K562 (cell line): ENCODE results near the gene TPD52L1. TPM values are rescaled to one million over a fixed set of nuclear protein-coding genes. Genes with fewer than 3 reads are reported as not detected.

ENCODE experiments used
- ATAC-seq: fragments of 200-7000 bp; cut with Tn5 transposase; 3 replicates; pipeline ENCODE4 v1.9.1; 2020; ENCODE audit warnings: moderate library complexity
- BruUV-seq: library from RNA; stranded (reverse); fragments of 400-500 nt; replicated peaks from 2 replicates; lab custom pipeline; 2021; lab: Mats Ljungman, UMichigan
- CTCF ChIA-PET: fragments of 300-600 bp; formaldehyde crosslinking; extraction: SDS; loops from one replicate; lab custom pipeline; 2021; ENCODE audit warnings: low intra/inter-chr PET ratio; lab: Yijun Ruan, JAX
- POLR2A ChIA-PET: fragments of 300-600, 350-650 bp; sonication (Branson Sonifier 250); formaldehyde crosslinking; extraction: SDS; loops from one replicate; lab custom pipeline; 2021; ENCODE audit warnings: antibody characterized with exemption, inconsistent platforms; lab: Yijun Ruan, JAX
- DNase-seq, 4 experiments: peaks; one replicate each; pipeline versions ENCODE4 v3.0.0 to v3.0.0-alpha.2; 2011 to 2018; ENCODE audit warnings: low spot score in 3 of 4, mixed read lengths in 3 of 4; ENCODE audit errors: extremely low read depth in 1 of 4
- FAIRE-seq: peaks from 2 replicates; lab custom pipeline; 2011; peaks lifted over from hg19 to GRCh38; lab: Jason Lieb, UNC
- H2AFZ ChIP-seq: 2 replicates; pipeline ENCODE4 v1.6.0; 2011; ENCODE audit warnings: low read depth, low read length, control low read depth, inconsistent platforms
- H3K27ac ChIP-seq: fragments of 200-600 bp; 3 replicates; pipeline ENCODE4 v1.8.0; 2011; ENCODE audit warnings: low read depth, mild to moderate bottlenecking, control low read depth, inconsistent platforms, low read length, moderate library complexity, mixed read lengths; ENCODE audit errors: extremely low read depth
- H3K27me3 ChIP-seq, 2 experiments: fragments of 300-600 bp in 1 of 2; 2 replicates in 1 of 2; 3 replicates in 1 of 2; pipeline versions ENCODE4 v1.6.0 to v1.8.0; 2011; ENCODE audit warnings: inconsistent platforms in 2 of 2, low read length in 2 of 2, mild to moderate bottlenecking in 1 of 2, mixed read lengths in 1 of 2, moderate library complexity in 1 of 2; ENCODE audit not compliant: control insufficient read depth in 2 of 2, insufficient read depth in 2 of 2
- H3K36me3 ChIP-seq: fragments of 300-600 bp; 3 replicates; pipeline ENCODE4 v1.8.0; 2011; ENCODE audit warnings: mild to moderate bottlenecking, low read length, inconsistent platforms; ENCODE audit not compliant: control insufficient read depth, insufficient read depth
- H3K4me1 ChIP-seq, 2 experiments: fragments of 200-600 bp in 1 of 2; replicated peaks in 1 of 2; 2 replicates in 1 of 2; 3 replicates in 1 of 2; pipeline versions ENCODE4 v1.5.1 to v1.8.0; 2011; ENCODE audit warnings: inconsistent platforms in 2 of 2, low read length in 2 of 2, mild to moderate bottlenecking in 1 of 2, mixed read lengths in 1 of 2, moderate library complexity in 1 of 2; ENCODE audit not compliant: control insufficient read depth in 2 of 2, insufficient read depth in 2 of 2
- H3K4me2 ChIP-seq: 2 replicates; pipeline ENCODE4 v1.6.1; 2011; ENCODE audit warnings: low read length, control low read depth, inconsistent platforms, mixed read lengths; ENCODE audit not compliant: insufficient read depth
- H3K4me3 ChIP-seq: fragments of 200-600 bp; sonication (generic), shearing (Covaris generic); 2 replicates; pipeline ENCODE4 v1.5.1; 2016; ENCODE audit warnings: control low read depth, inconsistent platforms
- H3K79me2 ChIP-seq: fragments of 200-600 bp; 3 replicates; pipeline ENCODE4 v1.8.0; 2011; ENCODE audit warnings: low read length, inconsistent platforms; ENCODE audit not compliant: control insufficient read depth, insufficient read depth
- H3K9ac ChIP-seq, 2 experiments: 2 replicates each; pipeline versions ENCODE4 v1.6.0 to v1.6.1; 2011; ENCODE audit warnings: low read depth in 2 of 2, low read length in 2 of 2, control low read depth in 1 of 2, inconsistent platforms in 1 of 2, mild to moderate bottlenecking in 1 of 2, mixed read lengths in 1 of 2; ENCODE audit not compliant: insufficient read depth in 1 of 2
- H3K9me1 ChIP-seq: one replicate; pipeline ENCODE4 v1.6.0; 2011; ENCODE audit warnings: inconsistent platforms, mild to moderate bottlenecking, low read length, moderate library complexity; ENCODE audit not compliant: control insufficient read depth, insufficient read depth
- H3K9me3 ChIP-seq: replicated peaks from 2 replicates; pipeline ENCODE4 v1.5.1; 2011; ENCODE audit warnings: low read depth, low read length, inconsistent platforms; ENCODE audit not compliant: control insufficient read depth, insufficient read depth
- H4K20me1 ChIP-seq: replicated peaks from 2 replicates; pipeline ENCODE4 v1.6.1; 2011; ENCODE audit warnings: low read length, inconsistent platforms, mixed read lengths; ENCODE audit not compliant: control insufficient read depth, insufficient read depth
- BRCA1 ChIP-seq, 2 experiments: fragments of 450-650 bp in 1 of 2; sonication (generic) in 1 of 2; formaldehyde crosslinking in 1 of 2; IDR thresholded peaks; 2 replicates each; pipeline versions ENCODE4 v1.5.0 to v1.6.1; 2017 to 2020; ENCODE audit warnings: mild to moderate bottlenecking in 1 of 2, missing genetic modification reagents in 1 of 2
- CSDE1 ChIP-seq, 2 experiments: fragments of 450-650 bp; IDR thresholded peaks; 2 replicates each; pipeline ENCODE4 v1.6.1; 2016; ENCODE audit warnings: mild to moderate bottlenecking in 1 of 2
- E2F8 ChIP-seq: fragments of 450-650 bp; IDR thresholded peaks from 2 replicates; pipeline ENCODE4 v1.7.1; 2018; ENCODE audit warnings: mild to moderate bottlenecking, low read depth; ENCODE audit not compliant: partially characterized antibody
- EP400 ChIP-seq: fragments of 450-650 bp; IDR thresholded peaks from 2 replicates; pipeline ENCODE4 v1.6.1; 2017; ENCODE audit warnings: antibody characterized with exemption, mild to moderate bottlenecking, moderate library complexity
- FOXA3 ChIP-seq, 2 experiments: fragments of 450-650 bp in 1 of 2; sonication (generic) in 1 of 2; formaldehyde crosslinking; IDR thresholded peaks in 1 of 2; conservative IDR thresholded peaks in 1 of 2; 2 replicates each; pipeline versions ENCODE4 v1.4.0 to v1.8.0; 2020 to 2022; ENCODE audit warnings: mild to moderate bottlenecking in 2 of 2, missing genetic modification reagents in 1 of 2
- HIVEP1 ChIP-seq: fragments of 250-450 bp; sonication (Bioruptor Pico); IDR thresholded peaks from 2 replicates; pipeline ENCODE4 v1.4.0; 2020; ENCODE audit warnings: mild to moderate bottlenecking
- HMG20B ChIP-seq: fragments of 250-450 bp; sonication (Bioruptor Pico); IDR thresholded peaks from 2 replicates; pipeline ENCODE4 v1.5.0; 2021; ENCODE audit warnings: mild to moderate bottlenecking
- JUNB ChIP-seq: fragments of 450-650 bp; formaldehyde crosslinking; conservative IDR thresholded peaks from 2 replicates; pipeline ENCODE4 v1.4.0; 2020; ENCODE audit warnings: mild to moderate bottlenecking
- MEF2A ChIP-seq: IDR thresholded peaks from 2 replicates; pipeline ENCODE4 v1.6.1; 2011; ENCODE audit warnings: low read depth, mild to moderate bottlenecking, low read length, moderate library complexity; ENCODE audit not compliant: control insufficient read depth
- PCBP1 ChIP-seq: fragments of 200-400 bp; formaldehyde crosslinking; IDR thresholded peaks from 2 replicates; pipeline ENCODE4 v1.6.1; 2018; ENCODE audit warnings: mild to moderate bottlenecking, low read depth, low read length; ENCODE audit not compliant: poor library complexity, severe bottlenecking
- POLR2AphosphoS5 ChIP-seq: IDR thresholded peaks from 2 replicates; pipeline ENCODE4 v1.6.1; 2011; ENCODE audit warnings: mild to moderate bottlenecking, low read depth, low read length, moderate library complexity; ENCODE audit not compliant: control insufficient read depth, insufficient read depth
- TEAD2 ChIP-seq: fragments of 450-650 bp; IDR thresholded peaks from 2 replicates; pipeline ENCODE4 v1.6.1; 2016; ENCODE audit warnings: missing genetic modification characterization, control low read depth, missing compliant biosample characterization
- ZFP36 ChIP-seq: fragments of 150-350 bp; IDR thresholded peaks from 2 replicates; pipeline ENCODE4 v1.6.1; 2018; ENCODE audit warnings: low read length, low read depth; ENCODE audit not compliant: partially characterized antibody
- ZNF143 ChIP-seq: sonication (generic); formaldehyde crosslinking; IDR thresholded peaks from 2 replicates; pipeline ENCODE4 v1.9.0; 2022; ENCODE audit warnings: mild to moderate bottlenecking, missing genetic modification reagents
- ZNF324 ChIP-seq: fragments of 250-450 bp; sonication (Bioruptor Pico); IDR thresholded peaks from 2 replicates; pipeline ENCODE4 v1.4.0; 2020; ENCODE audit warnings: mild to moderate bottlenecking
- WGBS: fragments of 100-300 bp; shearing (Covaris generic); methylation state at CpG from one replicate; pipeline ENCODE4 v1.1.6; 2016; ENCODE audit warnings: low coverage, mixed read lengths; ENCODE audit not compliant: insufficient coverage; ENCODE audit errors: missing lambda C conversion rate; 5-methylcytosine and 5-hydroxymethylcytosine counted together
- in situ Hi-C: fragments of 300-500 bp; cut with MboI; formaldehyde crosslinking; loops from 4 replicates; pipeline ENCODE4 v1.15.0; 2018; ENCODE audit warnings: inconsistent platforms, mixed read lengths
- intact Hi-C: fragments of 100-400 bp; cut with micrococcal nuclease; formaldehyde crosslinking; loops from 2 replicates; pipeline ENCODE4 v1.14.2; 2022
- polyA plus RNA-seq, 8 experiments: library from polyadenylated mRNA; depleted of rRNA in 4 of 8; stranded (reverse) in 5 of 8; unstranded in 3 of 8; fragments of >200 nt; fragmentation: Nextera tagmentation in 2 of 8; fragmentation: Illumina TruSeq in 1 of 8; extraction: Ambion mirVana in 2 of 8; extraction: Trizol in 1 of 8; gene quantifications; 2 replicates each; pipeline versions ENCODE4 v1.2.1 to v1.2.3, GENCODE V29; 2011 to 2014; ENCODE audit warnings: inconsistent platforms in 1 of 8, missing spikeins in 1 of 8
- total RNA-seq, 7 experiments: library from RNA; depleted of rRNA in 6 of 7; stranded (reverse); fragments of >200 nt in 6 of 7; fragmentation: Illumina TruSeq in 2 of 7; extraction: Trizol in 2 of 7; gene quantifications; 2 replicates each; pipeline versions ENCODE4 v1.2.1 to v1.2.3, GENCODE V29; 2011 to 2021; ENCODE audit warnings: low replicate concordance in 1 of 7

TPD52L1 gene
- total and polyA plus RNA-seq, 9 of the 15 experiments (the other 6 are each of a cell fraction or from before 2014, with no cell fraction given): 12.9 to 149 (median 75.7) TPM

GRCh38 chr6:125312478-125312877 is 158.9 kb downstream of the TPD52L1 start:
- ATAC-seq: no peak
- intact Hi-C loops: loop anchor here (10.0 kb wide), 3 partner anchors 162 to 862 kb away; no protein-coding TSS in a partner anchor
- Histone ChIP-seq H4K20me1 (no peaks in the 10 kb centered on the region), H3K4me1 (peaks cover 6 to 13% of the 10 kb centered on the region in 2 experiments; a peak in 3 of 5 replicates), H3K9me3 (no peaks in the 10 kb centered on the region), H2AFZ (no peak overlapping the region), H3K27ac (no peak overlapping the region), H3K9me1 (no peaks in the 10 kb centered on the region), H3K9ac (no peak overlapping the region), H3K4me3 (no peak overlapping the region), H3K27me3 (peaks cover 4 to 5% of the 10 kb centered on the region in 2 experiments; a peak in 3 of 5 replicates), H3K4me2 (no peak overlapping the region), H3K36me3 (no peaks in the 10 kb centered on the region), H3K79me2 (no peaks in the 10 kb centered on the region)
- WGBS: 8% methylated on average over 2 of the region's 2 CpGs
- BruUV-seq: no TSS peak
- no peak for FAIRE-seq
- CTCF ChIA-PET: no interaction called here
- POLR2A ChIA-PET: interaction anchor here (0.7 kb wide), 1 partner anchor 574 kb away, joined by 4 read pairs; no protein-coding TSS in a partner anchor
- TF ChIP-seq MEF2A: no peak
- TF ChIP-seq HMG20B (CRISPR knock-in tag): no peak
- no peak for TF ChIP-seq HIVEP1 (CRISPR knock-in tag)
- no peak for TF ChIP-seq FOXA3 (CRISPR knock-in tag; conservative IDR thresholded peaks at IDR 0.05 in 1 of 2, IDR thresholded peaks at IDR 0.05 in 1 of 2)
- TF ChIP-seq ZNF143: no peak
- TF ChIP-seq E2F8: no peak
- no peak for TF ChIP-seq PCBP1
- no peak for TF ChIP-seq CSDE1 (IDR thresholded peaks at IDR 0.05)
- no peak for TF ChIP-seq POLR2AphosphoS5
- TF ChIP-seq EP400: no peak
- no peak for TF ChIP-seq ZFP36
- TF ChIP-seq JUNB: no peak
- no peak for TF ChIP-seq TEAD2 (tag)
- no peak for TF ChIP-seq ZNF324 (CRISPR knock-in tag)
- TF ChIP-seq BRCA1 (IDR thresholded peaks at IDR 0.05): no peak
- TF ChIP-seq BRCA1 (CRISPR knock-in tag; IDR thresholded peaks at IDR 0.05): no peak
- no peak for DNase-seq
- in situ Hi-C loops: loop anchor here (5.0 kb wide), 2 partner anchors 445 to 660 kb away; no protein-coding TSS in a partner anchor
